Stimulated activated memory B cell treated with anti-CD40 and anti-IgM and Interleukin-4, amounts not matched to agents 10 μg/mL and 1 μg/mL and 100 μg/mL, for 72 hours (primary cell): Measurements from ENCODE around the gene TMEM126B.
"Not testable (repeated sequence)": the region's sequence is repeated elsewhere in the genome, so short reads cannot be mapped to it uniquely, and the experiment has no call there.

ENCODE experiments used
- ATAC-seq: fragments of 150-1000 bp; cut with Tn5 transposase; 2 replicates; pipeline ENCODE4 v1.10.0; 2021
- H3K27ac Mint-ChIP-seq: one replicate; pipeline ENCODE4 v1.8.0; 2022; ENCODE audit warnings: mild to moderate bottlenecking, mixed read lengths
- H3K27me3 Mint-ChIP-seq: one replicate; pipeline ENCODE4 v1.8.0; 2022; ENCODE audit warnings: mixed read lengths
- H3K36me3 Mint-ChIP-seq: one replicate; pipeline ENCODE4 v1.8.0; 2022; ENCODE audit warnings: mixed read lengths
- H3K4me1 Mint-ChIP-seq: one replicate; pipeline ENCODE4 v1.8.0; 2022; ENCODE audit warnings: mixed read lengths
- H3K4me3 Mint-ChIP-seq: one replicate; pipeline ENCODE4 v1.8.0; 2022; ENCODE audit warnings: mild to moderate bottlenecking, moderate library complexity, mixed read lengths
- H3K9me3 Mint-ChIP-seq: one replicate; pipeline ENCODE4 v1.8.0; 2022; ENCODE audit warnings: mixed read lengths

TMEM126B gene

DNA sequence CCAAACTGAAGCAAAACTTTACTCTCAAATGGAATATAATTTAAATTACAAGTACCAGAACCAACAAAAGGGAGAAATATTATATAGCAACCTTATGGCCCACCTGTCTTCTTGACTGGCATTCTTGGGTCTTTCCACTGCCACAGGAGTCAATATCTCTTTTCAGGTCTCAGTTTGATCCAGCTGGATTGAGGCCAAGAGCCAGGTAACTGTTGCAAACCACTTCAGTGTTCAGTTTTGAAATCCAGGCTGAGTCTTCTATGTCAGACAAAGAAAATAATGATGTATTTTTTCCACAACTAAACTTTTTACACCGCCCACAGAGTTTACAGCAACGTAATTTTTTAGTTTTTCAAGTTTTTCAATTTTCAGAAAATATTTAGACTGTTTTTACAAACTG lies 1.9 kb upstream of the TMEM126B start:
- Mint-ChIP-seq H3K9me3 (no peaks in the 10 kb centered on the region), H3K4me1 (peaks cover 26% of the 10 kb centered on the region), H3K27ac (no peak overlapping the region), H3K4me3 (no peak overlapping the region), H3K27me3 (no peaks in the 10 kb centered on the region), H3K36me3 (peaks cover 1% of the 10 kb centered on the region)
- no peak for ATAC-seq

- Mint-ChIP-seq H3K27me3 (no peaks in the 10 kb centered on the region), H3K36me3 (peaks cover 6% of the 10 kb centered on the region), H3K4me3 (peak within 1 kb of the TSS; percentile 93), H3K27ac (peak within 1 kb of the TSS; percentile 86), H3K9me3 (no peaks in the 10 kb centered on the region), H3K4me1 (peaks cover 26% of the 10 kb centered on the region)
- ATAC-seq = peak; percentile 1
Measured at GRCh38 chr11:85627332-85627997, 928 bp upstream of the TMEM126B start, which contains the start of gene DLG2. DLG2 (minus strand) TSS chr11:85627344.

GRCh38 chr11:85628771-85629341 lies 463 bp downstream of the TMEM126B start:
- peak overlapping the region; percentile 86 for H3K27ac Mint-ChIP-seq
- H3K36me3 Mint-ChIP-seq = peaks cover 6% of the 10 kb centered on the region
- no peak for ATAC-seq
- H3K4me1 Mint-ChIP-seq = peaks cover 26% of the 10 kb centered on the region
- H3K4me3 Mint-ChIP-seq = peak overlapping the region; percentile 93
- no peaks in the 10 kb centered on the region for H3K27me3 Mint-ChIP-seq
- no peaks in the 10 kb centered on the region for H3K9me3 Mint-ChIP-seq

GRCh38 chr11:85634747-85635146 lies 6.4 kb downstream of the TMEM126B start:
- no peak overlapping the region for H3K4me3 Mint-ChIP-seq
- H3K27ac Mint-ChIP-seq = no peak overlapping the region
- ATAC-seq = no peak
- H3K4me1 Mint-ChIP-seq = no peaks in the 10 kb centered on the region
- no peaks in the 10 kb centered on the region for H3K27me3 Mint-ChIP-seq
- no peaks in the 10 kb centered on the region for H3K9me3 Mint-ChIP-seq
- H3K36me3 Mint-ChIP-seq = peaks cover 31% of the 10 kb centered on the region

- H3K4me3 Mint-ChIP-seq = no peak overlapping the region
- H3K4me1 Mint-ChIP-seq = no peaks in the 10 kb centered on the region
- H3K27ac Mint-ChIP-seq = no peak overlapping the region
- no peak for ATAC-seq
- peaks cover 16% of the 10 kb centered on the region for H3K27me3 Mint-ChIP-seq
- H3K36me3 Mint-ChIP-seq = peaks cover 10% of the 10 kb centered on the region
- no peaks in the 10 kb centered on the region for H3K9me3 Mint-ChIP-seq
Measured at GRCh38 chr11:85643191-85643614, 14.8 kb downstream of the TMEM126B start.

- no peaks in the 10 kb centered on the region for H3K9me3 Mint-ChIP-seq
- H3K27ac Mint-ChIP-seq = peak overlapping the region; percentile 89
- H3K27me3 Mint-ChIP-seq = peaks cover 14% of the 10 kb centered on the region
- H3K4me1 Mint-ChIP-seq = no peaks in the 10 kb centered on the region
- peaks cover 11% of the 10 kb centered on the region for H3K36me3 Mint-ChIP-seq
- ATAC-seq = no peak
- H3K4me3 Mint-ChIP-seq = peak overlapping the region; percentile 90
Measured at GRCh38 chr11:85647078-85647477, 18.7 kb downstream of the TMEM126B start.

GRCh38 chr11:85647604-85648299 lies 19.4 kb downstream of the TMEM126B start, which contains the start of gene TMEM126A:
TMEM126A (plus strand) TSS chr11:85647967; CDS start chr11:85650256, 2,289 bp downstream.
- peaks cover 7% of the 10 kb centered on the region for H3K27me3 Mint-ChIP-seq
- H3K36me3 Mint-ChIP-seq = peaks cover 16% of the 10 kb centered on the region
- H3K4me1 Mint-ChIP-seq = no peaks in the 10 kb centered on the region
- H3K9me3 Mint-ChIP-seq = no peaks in the 10 kb centered on the region
- peak within 1 kb of the TSS; percentile 89 for H3K27ac Mint-ChIP-seq
- H3K4me3 Mint-ChIP-seq = peak within 1 kb of the TSS; percentile 90
- peak; percentile 99 for ATAC-seq

- Mint-ChIP-seq H3K4me3 (no peak overlapping the region), H3K4me1 (peaks cover 9% of the 10 kb centered on the region), H3K36me3 (peaks cover 22% of the 10 kb centered on the region), H3K27ac (no peak overlapping the region), H3K9me3 (no peaks in the 10 kb centered on the region), H3K27me3 (no peaks in the 10 kb centered on the region)
- no peak for ATAC-seq
Measured at GRCh38 chr11:85651118-85651517, 22.7 kb downstream of the TMEM126B start.

DNA sequence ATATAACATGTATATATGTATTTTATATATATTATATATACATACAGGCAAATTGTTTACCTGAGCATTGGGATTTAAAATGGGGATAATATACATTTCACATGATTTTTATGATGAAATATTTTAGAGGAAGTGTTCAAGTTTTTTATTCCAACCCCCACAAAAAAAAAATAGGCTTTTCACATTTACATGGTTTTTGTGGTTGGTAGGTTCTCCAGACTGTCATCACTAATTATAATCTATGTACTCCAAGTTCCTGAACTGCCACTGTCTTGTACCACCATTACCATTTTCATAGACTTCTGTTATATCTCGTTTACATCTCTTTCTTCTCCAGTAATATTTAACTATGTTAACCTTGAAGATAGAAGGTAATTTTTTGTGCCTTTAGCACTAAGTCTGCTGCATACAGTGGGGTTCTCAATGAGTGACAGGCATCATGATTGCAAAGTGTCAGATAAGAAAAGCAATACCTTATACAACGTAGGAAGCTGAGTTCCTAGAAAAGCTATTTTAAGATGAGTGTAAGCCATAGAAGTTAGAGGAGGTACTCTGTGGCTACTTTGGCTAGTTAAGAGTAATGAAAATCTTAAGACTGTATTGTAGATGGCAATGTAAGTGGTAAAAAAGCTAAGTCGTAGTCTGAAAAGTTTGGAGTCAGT lies 24.5 kb downstream of the TMEM126B start:
- Mint-ChIP-seq H3K27ac (no peak overlapping the region), H3K4me3 (no peak overlapping the region), H3K9me3 (no peaks in the 10 kb centered on the region), H3K36me3 (peaks cover 22% of the 10 kb centered on the region), H3K27me3 (no peaks in the 10 kb centered on the region), H3K4me1 (peaks cover 9% of the 10 kb centered on the region)
- no peak for ATAC-seq

DNA sequence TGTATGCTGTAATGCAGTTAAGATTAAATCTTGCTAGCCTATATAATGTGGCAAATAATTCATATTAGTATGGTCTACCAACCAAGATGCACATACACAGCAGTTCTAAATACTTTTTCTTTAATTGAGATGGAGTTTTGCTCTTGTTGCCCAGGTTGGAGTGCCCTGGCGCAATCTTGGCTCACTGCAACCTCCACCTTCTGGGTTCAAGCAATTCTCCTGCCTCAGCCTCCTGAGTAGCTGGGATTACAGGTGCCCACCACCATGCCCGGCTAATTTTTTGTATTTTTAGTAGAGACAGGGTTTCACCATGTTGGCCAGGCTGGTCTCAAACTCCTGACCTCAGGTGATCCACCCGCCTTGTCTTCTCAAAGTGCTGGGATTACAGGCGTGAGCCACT lies 25.9 kb downstream of the TMEM126B start:
- not testable (repeated sequence) for H3K27me3 Mint-ChIP-seq, ATAC-seq, H3K9me3 Mint-ChIP-seq, H3K27ac Mint-ChIP-seq, H3K4me3 Mint-ChIP-seq
- peaks cover 23% of the 10 kb centered on the region for H3K36me3 Mint-ChIP-seq
- H3K4me1 Mint-ChIP-seq = peaks cover 10% of the 10 kb centered on the region

DNA sequence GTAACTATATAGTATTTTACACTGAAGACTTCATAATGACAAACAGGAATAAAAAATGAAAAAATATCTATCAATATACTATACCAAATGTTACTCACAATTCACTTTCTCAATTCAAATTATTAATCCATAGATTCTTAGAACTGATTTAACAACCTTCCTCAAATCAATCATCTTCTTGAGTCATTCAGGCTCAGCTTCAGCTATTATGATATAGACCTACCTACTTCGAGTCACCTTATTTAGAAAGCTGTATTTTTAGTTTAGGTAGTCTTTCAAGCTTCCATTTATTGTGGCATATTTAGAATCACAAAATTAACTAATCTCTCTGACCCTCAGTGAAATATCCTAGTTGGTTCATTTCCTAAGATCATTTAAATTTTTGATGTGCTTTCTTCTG lies 28.4 kb downstream of the TMEM126B start:
- H3K4me3 Mint-ChIP-seq = no peak overlapping the region
- no peaks in the 10 kb centered on the region for H3K9me3 Mint-ChIP-seq
- ATAC-seq = no peak
- H3K27me3 Mint-ChIP-seq = no peaks in the 10 kb centered on the region
- no peak overlapping the region for H3K27ac Mint-ChIP-seq
- H3K4me1 Mint-ChIP-seq = peaks cover 32% of the 10 kb centered on the region
- peaks cover 35% of the 10 kb centered on the region for H3K36me3 Mint-ChIP-seq

- no peak for ATAC-seq
- Mint-ChIP-seq H3K27ac (no peak overlapping the region), H3K4me3 (no peak overlapping the region), H3K4me1 (peaks cover 32% of the 10 kb centered on the region), H3K27me3 (no peaks in the 10 kb centered on the region), H3K9me3 (no peaks in the 10 kb centered on the region), H3K36me3 (peaks cover 34% of the 10 kb centered on the region)
Measured at GRCh38 chr11:85658180-85658579, 29.8 kb downstream of the TMEM126B start.

GRCh38 chr11:85661972-85662664 lies 33.7 kb downstream of the TMEM126B start:
- no peaks in the 10 kb centered on the region for H3K27me3 Mint-ChIP-seq
- peaks cover 39% of the 10 kb centered on the region for H3K36me3 Mint-ChIP-seq
- ATAC-seq = no peak

DNA sequence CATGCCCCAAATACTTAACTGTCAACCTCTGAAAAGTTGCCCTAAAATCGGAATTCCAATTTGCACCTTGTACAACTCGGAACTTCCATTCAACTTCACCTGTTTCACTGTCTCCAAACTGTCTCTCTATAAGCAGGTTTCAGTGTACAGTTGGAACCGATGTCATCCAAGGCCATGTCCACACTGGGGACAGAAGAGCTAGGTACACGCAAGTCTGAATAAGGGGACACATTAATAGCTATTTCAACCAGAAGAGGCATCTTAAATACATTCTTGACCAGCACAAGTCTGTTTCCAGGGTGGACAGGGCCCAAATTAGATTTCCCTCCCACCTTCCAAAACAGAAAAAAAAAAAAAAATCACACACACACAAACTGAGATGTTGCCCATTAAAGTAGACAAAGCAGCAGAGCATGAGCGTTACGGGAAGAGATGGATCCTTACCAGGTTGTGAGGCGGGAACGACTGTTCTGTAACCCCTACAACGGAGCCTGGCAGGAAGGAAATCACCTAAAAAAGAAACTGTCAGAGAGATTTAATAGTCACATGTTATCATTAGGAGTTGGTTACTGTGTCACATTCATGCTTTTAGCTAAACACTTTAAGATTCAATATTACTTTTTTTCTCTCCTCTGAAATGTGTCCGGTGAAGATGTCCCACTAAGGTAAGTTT lies 34.8 kb downstream of the TMEM126B start:
- H3K4me1 Mint-ChIP-seq = peaks cover 41% of the 10 kb centered on the region
- H3K9me3 Mint-ChIP-seq = no peaks in the 10 kb centered on the region
- no peak for ATAC-seq
- H3K4me3 Mint-ChIP-seq = peak overlapping the region; percentile 96
- H3K27me3 Mint-ChIP-seq = no peaks in the 10 kb centered on the region
- peak overlapping the region; percentile 91 for H3K27ac Mint-ChIP-seq
- peaks cover 39% of the 10 kb centered on the region for H3K36me3 Mint-ChIP-seq

More at GRCh38 chr11:85661972-85662664, 33.7 kb downstream of the TMEM126B start:
- peaks cover 41% of the 10 kb centered on the region for H3K4me1 Mint-ChIP-seq
- no peaks in the 10 kb centered on the region for H3K9me3 Mint-ChIP-seq
- no peak overlapping the region for H3K27ac Mint-ChIP-seq
- peak overlapping the region; percentile 41 for H3K4me3 Mint-ChIP-seq
